NB4 (cell line): ENCODE measurements around the gene LENEP.

Experiments
- DNase-seq: peaks from one replicate; pipeline ENCODE4 v3.0.0; 2010; ENCODE audit warnings: low read depth
- H3K4me3 ChIP-seq: one replicate; pipeline ENCODE4 v1.5.1; 2011; ENCODE audit warnings: mild to moderate bottlenecking, low read depth, low read length, moderate library complexity
- CTCF ChIP-seq: IDR thresholded peaks from one replicate; pipeline ENCODE4 v1.5.1; 2012; ENCODE audit warnings: low read depth, low read length
- MAX ChIP-seq: IDR thresholded peaks from 2 replicates; pipeline ENCODE4 v1.6.1; 2011; ENCODE audit warnings: low read depth, low read length
- MYC ChIP-seq: IDR thresholded peaks from 2 replicates; pipeline ENCODE4 v1.6.1; 2011; ENCODE audit warnings: low read depth, low read length
- POLR2A ChIP-seq: IDR thresholded peaks from 2 replicates; pipeline ENCODE4 v1.6.1; 2011; ENCODE audit warnings: mild to moderate bottlenecking; ENCODE audit not compliant: insufficient read length; ENCODE audit errors: extremely low read depth

The LENEP gene

GRCh38 chr1:154969246-154969645 is 24.1 kb upstream of the LENEP start:
- no peak overlapping the region for H3K4me3 ChIP-seq
- no peak for DNase-seq
- no peak for TF ChIP-seq CTCF
- no peak for TF ChIP-seq MYC
- TF ChIP-seq POLR2A, result no peak
- no peak for TF ChIP-seq MAX

GRCh38 chr1:154969860-154970452 is 23.4 kb upstream of the LENEP start:
- DNase-seq, result no peak
- TF ChIP-seq CTCF (no peak), MYC (no peak), MAX (no peak), POLR2A (no peak)

GRCh38 chr1:154970631-154971340 is 22.6 kb upstream of the LENEP start, which contains the start of gene SHC1:
Gene SHC1, minus strand, starts transcription at chr1:154970747. Its CDS starts 221 bp downstream, at chr1:154970526.
- no peak for TF ChIP-seq MYC
- TF ChIP-seq POLR2A, result peak; percentile 47
- peak; percentile 68 for DNase-seq

More at GRCh38 chr1:154969860-154970452, 23.4 kb upstream of the LENEP start:
- H3K4me3 ChIP-seq, result no peak overlapping the region

GRCh38 chr1:154971341-154971998 is 21.9 kb upstream of the LENEP start:
- DNase-seq, result no peak
- peak overlapping the region; percentile 3 for H3K4me3 ChIP-seq
- TF ChIP-seq MYC, result no peak
- TF ChIP-seq POLR2A, result no peak
- no peak for TF ChIP-seq CTCF
- no peak for TF ChIP-seq MAX

More at GRCh38 chr1:154970631-154971340, 22.6 kb upstream of the LENEP start, which contains the start of gene SHC1:
- H3K4me3 ChIP-seq, result peak within 1 kb of the TSS; percentile 3

GRCh38 chr1:154972213-154972516 is 21.2 kb upstream of the LENEP start:
- TF ChIP-seq MYC (no peak), POLR2A (no peak), MAX (no peak), CTCF (no peak)
- no peak for DNase-seq
- H3K4me3 ChIP-seq, result no peak overlapping the region

- peak overlapping the region; percentile 86 for H3K4me3 ChIP-seq
- DNase-seq, result no peak
- TF ChIP-seq MAX (no peak), POLR2A (no peak), MYC (no peak), CTCF (no peak)
Observed at GRCh38 chr1:154972517-154973343, 20.7 kb upstream of the LENEP start.
